Measurements from ENCODE around the gene GPR158.

The GPR158 gene

DNA sequence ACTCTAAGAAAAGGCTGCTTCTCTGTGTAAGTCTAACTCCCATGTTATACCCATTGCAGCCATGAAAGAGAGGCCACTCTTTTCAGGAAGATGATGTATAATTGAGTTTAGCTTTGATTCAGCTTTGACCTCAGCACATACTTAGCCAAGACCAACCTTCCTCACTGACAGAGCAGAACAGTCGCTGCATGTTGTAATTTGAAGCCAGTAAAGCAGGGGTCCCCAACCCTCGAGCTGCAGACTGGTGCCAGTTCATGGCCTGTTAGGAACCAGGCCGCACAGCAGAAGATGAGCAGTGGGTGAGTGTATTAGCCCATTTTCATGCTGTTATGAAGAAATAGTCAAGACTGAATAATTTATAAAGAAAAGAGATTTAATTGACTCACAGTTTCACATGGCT lies 223.9 kb downstream of the GPR158 start:
- DNase-seq (ENCODE audit: low read depth), result no peak

DNA sequence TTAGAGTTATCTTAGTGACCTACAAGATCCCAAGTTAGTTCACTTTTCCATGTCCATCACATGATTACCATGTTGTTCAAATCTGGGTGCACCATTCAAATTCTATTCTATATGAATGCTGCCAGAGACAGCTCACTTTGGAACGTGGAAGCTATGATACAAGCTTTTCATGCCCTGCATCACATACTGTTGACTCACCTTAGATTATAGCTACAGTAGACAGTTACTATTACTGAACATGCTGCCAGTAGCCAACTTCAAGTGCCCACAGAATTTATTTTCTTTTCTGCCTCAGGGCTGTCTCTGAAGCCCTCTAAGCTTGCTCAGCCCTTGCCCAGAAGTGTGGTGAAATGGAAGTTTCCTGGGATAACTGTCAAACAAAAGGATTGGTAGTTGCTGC lies 231.1 kb downstream of the GPR158 start:
- no peak for DNase-seq (ENCODE audit: low read depth)

DNA sequence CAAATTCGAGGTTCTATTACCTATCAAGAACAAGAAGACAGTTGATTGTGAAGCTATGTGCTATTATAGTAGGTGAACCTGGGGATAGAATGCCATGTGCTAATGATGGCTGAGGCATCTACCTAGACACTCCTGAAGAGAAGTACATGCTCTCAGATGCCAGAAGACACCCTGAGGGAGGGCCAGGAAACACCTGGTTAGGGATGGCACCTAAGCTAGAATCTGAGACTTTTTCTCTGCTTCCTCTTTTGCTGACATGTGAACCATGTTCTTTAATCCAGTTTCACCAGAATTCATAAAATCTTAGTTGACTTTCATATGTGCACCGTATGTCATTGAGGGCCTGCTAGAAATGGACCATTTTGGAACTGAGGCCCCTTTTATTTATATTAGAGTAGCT lies 242.8 kb downstream of the GPR158 start:
- no peak for DNase-seq (ENCODE audit: low read depth)

DNA sequence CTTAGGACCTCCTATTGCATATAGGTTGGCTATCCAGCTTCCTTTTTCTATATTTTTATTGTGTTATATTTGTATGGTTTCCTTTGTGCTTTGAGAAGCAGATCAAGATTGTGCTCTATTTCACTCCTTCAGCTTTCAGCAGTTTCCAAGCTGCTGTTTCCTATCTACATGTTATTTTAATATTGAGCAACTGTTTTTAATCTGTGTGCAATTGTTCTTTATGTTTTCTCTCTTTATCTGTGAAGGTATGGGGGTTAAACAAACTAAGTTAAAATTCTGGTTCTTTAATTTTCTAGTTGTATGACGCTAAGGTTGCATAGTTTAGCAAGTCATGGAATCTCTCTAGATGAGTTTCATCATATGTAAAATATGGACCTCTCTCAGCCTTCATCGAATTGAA lies 251.0 kb downstream of the GPR158 start:
- no peak for DNase-seq (ENCODE audit: low read depth)

DNA sequence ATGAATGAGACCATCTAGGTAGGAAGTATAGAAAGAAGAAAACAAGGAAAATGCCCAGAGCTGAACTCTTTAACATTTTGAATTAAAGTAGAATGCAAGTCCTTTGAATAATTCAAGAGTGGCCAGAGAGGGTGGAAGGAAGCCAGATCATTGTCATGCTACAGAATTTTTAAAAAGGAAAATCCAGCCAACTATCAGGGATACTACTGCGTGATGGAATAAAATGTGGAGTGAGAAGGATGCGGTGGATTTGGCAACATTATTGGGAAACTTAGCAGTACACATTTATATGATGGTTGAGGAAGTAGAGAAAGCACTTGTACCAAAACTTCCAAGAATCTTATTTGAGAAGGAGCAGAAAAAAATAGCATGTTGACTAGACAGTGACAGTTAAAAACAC lies 261.6 kb downstream of the GPR158 start:
- DNase-seq (ENCODE audit: low read depth), result no peak

DNA sequence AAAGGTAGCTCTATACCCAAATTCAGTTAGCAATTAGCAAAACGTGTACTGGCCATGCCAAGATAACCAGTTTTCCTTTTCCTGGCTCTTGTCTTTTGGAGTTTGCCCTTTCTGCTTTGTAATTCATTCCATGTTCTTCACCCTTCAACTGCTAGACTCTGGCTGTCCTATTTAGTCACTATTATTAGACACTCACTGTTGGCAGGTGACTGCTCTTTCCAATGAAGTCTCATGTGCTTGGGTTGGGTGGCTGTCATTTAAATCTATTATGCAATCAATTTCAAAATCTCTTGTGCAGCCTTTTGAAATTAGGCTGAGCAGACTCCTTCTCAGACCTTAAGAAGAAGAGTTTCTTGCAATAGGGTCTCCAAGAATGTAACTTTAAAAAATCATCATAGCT lies 266.5 kb downstream of the GPR158 start:
- DNase-seq (ENCODE audit: low read depth), result no peak

DNA sequence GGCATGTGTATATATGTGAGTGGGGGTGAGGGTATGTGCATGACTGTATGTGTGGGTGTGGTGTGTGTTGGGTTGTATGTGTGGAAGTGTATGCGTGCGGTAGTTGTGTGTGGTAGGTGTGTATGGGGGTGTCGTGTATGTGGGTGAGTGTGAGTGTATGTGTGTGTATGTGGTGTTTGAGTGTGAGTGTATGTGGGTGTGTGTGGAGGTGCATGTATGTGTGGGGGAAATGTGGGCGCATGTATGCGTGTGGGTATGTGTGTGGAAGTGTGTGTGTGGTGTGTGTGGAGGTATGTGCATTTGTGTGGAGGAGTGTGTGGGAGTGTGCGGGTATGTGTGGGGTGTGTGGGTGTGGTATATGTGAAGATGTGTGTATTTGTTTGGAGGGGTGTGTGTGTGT lies 269.5 kb downstream of the GPR158 start:
- no peak for DNase-seq (ENCODE audit: low read depth)

DNA sequence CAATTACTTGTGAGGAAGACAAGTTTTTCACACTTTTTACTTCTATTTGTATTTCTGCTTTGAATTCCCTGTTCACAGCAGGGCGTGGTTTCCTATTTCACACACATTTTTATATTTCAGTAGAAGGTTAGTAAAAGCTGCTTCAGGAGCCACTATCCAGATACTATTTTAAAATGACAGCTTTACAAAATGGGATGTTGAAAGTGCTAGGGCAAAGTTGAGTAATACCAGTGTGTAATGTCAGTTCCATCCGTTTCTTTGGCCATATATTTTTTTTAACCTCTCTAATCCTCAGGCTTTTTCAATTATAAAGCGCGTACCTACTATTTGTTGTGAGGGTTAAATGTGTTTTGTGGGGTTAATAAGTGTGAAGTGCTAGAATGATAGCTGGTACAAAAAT lies 276.6 kb downstream of the GPR158 start:
- DNase-seq (ENCODE audit: low read depth), result no peak

DNA sequence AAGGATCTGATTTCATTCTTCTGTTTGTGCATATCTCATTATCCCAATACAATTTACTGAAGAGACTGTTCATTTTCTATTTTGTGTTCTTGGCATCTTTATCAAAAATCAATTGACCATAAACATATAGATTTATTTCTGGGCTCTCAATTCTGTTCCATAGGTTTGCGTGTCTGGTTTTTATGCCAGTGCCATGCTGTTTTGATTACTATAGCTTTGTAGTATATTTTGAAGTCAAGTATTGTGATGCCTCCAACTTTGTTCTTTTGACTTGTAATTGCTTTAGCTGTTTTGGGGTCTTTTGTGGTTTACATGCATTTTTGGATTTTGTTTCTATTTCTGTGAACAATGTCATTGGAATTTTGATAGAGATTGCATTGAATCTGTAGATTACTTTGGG lies 278.8 kb downstream of the GPR158 start:
- DNase-seq (ENCODE audit: low read depth), result no peak

DNA sequence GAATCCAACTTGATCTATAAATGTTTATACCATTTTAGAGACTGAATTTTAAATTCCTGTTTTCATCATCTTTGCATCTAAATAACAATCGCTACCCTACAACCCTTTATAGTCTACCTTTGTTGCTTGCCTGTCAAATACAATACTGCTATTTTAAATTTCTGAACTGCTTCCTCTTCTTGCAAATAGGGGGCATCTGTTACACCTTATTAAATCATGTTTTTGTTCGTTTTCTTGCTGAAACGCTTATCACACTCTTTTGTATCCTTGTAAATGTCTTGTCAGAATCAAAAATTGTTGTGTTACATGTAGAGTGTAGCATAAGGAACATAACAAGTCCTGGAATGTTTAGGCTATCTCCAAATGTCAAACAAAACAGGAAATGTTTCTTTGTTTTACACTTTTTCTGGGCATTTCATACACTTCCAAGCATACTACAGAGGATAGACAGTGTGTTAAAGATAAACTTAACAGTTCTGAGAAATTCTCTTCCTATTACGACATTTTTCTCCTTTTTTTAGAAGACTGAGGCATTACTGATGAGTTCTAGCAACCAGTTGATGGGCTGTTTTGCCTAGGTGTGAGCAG lies 281.3 kb downstream of the GPR158 start:
- no peak for DNase-seq (ENCODE audit: low read depth)

DNA sequence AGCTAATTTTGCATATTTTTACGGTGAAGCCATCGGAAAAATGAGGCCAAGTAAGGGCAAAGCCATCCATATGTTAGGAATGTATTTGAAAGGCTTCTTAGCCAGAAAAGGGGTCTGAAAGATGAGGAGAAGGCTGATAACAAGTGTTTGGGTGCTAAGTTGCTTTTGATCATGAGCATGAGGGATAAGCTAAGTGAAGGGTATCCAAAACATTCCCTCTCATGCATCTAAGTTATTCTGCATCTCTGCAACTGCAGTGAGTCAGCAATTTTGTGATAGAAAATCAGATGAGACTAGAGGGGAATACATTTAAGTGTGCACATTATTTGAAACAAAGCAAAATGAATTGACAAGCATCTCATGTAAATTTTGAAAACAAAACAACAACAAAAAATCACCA lies 282.8 kb downstream of the GPR158 start:
- DNase-seq (ENCODE audit: low read depth), result no peak

DNA sequence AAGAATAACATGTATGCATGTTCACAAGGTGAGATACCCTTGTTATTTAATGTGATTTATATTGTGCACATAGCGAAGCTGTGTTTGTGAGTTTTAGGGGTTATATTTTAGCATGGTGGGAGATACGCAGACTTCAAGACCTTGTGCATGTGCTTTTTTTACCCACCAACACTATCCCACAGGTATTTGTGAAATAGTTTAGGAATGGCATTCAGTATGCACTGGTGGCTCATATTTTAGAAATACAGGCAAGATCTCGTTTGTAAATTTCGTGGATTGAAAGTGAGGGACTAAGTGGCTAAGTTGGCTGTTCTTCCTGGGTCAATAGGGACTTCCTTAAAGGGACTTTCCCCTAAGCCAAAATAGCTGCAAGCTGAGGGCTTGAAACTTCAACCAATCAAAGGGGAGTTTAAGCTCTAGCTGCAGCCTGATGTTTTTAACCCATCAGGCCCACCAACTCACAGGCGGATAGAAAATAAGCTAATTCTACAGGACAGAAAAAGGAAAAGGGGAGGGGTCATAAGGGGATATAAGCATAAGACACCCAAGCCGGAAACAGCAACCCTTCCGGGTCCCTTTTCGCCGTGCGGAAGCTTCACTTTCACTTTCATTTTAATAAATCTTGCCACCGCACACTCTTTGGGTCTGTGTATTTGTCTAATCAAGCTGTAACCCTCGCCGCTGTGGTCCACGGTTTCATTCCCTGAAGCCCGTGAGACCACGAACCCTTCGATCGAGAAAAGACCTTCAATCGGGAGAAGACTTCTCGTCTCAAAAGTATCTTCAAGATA lies 291.0 kb downstream of the GPR158 start:
- no peak for DNase-seq (ENCODE audit: low read depth)

DNA sequence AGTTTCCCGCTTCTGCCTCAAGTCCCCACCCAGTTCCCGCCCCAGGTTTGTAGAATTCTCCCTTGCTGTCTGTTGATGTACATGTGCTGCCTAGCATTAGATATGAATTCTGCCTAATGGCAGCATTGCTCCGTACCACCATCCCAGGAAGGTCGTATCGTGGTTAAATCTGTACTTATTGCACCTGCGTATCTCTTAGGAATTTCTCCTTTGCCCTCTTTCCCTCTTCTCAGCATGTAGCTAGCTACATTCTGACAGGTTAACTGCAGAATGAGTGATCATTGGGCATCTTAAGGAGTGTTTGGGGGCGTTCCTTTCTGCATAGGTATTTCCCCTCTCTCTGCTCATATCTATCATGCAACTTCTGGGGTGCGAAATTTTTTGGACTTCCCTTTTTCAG lies 293.1 kb downstream of the GPR158 start:
- no peak for DNase-seq (ENCODE audit: low read depth)

DNA sequence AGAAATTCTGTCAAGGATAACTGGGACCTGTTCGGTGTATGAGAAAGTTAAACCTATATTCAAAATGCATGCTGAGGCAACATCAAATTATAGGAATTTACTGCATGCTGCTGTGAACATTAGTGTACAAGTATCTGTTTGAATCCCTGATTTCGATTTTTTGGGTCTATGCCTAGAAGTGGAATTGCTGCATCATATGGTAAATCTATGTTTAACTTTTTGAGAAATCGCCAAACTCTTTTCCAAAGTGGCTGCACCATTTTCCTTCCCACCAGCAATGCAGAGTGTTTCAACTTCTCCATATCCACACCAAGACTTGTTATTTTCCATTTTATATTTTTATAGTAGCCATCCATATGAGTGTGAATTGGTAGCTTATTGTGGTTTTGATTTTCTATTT lies 306.7 kb downstream of the GPR158 start:
- DNase-seq (ENCODE audit: low read depth), result no peak

DNA sequence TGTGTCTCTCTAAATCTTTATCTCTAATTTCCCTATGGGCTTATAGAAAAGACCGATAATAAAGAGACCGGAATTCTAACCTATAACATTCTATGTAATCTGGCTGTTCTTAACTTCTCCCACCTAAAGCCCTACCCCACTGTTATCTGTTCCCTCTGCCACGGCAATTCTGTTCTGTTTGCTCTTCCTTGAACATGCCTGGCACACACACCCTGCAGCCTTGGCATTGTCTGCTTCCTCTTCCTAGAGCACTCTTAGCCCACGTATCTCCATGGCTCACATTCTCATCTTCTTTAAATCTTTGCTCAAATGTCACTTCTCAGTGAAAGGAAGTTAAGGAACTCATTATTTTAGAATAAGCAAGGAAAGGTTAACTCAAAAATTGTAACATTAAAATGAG lies 309.2 kb downstream of the GPR158 start:
- no peak for DNase-seq (ENCODE audit: low read depth)

DNA sequence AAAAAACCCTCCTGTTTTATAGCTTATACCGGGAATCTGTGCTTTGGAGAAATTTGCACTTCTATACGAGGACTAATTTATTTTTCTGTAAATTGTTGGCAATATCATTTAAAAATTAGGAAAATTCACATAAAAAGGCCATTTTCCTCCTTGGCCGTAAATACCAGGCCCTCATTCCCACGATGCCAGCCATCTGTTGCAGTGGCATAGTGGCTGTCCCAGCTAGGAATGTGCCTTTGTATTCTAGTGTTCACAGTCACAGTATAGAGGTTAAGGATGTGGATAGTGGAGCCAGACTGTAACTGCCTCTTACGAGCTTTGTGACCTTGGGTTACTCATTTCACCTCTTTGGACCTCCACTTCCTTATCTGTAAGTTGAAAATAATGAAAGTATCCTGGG lies 312.5 kb downstream of the GPR158 start:
- no peak for DNase-seq (ENCODE audit: low read depth)

DNA sequence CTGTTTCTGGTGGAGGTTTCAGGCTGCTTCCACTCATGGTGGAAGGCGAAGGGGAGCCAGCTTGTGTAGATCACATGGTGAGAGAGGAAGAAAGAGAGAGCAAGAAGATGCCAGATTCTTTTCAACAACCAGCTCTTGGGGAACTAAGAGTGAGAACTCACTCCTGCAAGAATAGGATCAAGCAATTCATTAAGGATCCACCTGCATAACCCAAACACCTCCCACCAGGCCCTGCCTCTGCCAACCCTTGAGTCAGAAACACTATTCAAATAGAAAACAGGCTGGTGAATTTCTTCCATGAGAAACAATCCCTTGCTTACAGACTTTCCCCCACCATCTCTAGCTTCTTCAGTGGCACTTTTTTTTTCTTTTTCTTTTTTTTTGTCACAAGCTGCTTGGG lies 317.2 kb downstream of the GPR158 start:
- DNase-seq (ENCODE audit: low read depth), result no peak

DNA sequence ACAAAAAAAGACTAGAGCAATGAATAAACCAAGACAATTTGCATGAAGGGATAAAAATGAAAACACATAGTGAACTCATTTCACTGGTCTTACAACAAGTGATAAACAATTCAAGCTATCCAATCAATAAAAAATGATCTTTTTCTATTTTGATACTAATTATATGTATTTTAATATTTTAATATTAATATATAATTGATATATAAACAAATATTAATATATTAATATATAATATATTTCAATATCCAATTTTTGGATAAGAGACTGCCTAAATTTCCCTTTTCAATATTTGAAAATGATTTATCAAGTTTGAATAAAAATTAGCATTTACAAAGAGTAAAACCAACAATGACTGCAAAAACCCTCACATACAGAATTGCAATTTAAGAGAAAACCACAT lies 317.9 kb downstream of the GPR158 start:
- DNase-seq (ENCODE audit: low read depth), result no peak

DNA sequence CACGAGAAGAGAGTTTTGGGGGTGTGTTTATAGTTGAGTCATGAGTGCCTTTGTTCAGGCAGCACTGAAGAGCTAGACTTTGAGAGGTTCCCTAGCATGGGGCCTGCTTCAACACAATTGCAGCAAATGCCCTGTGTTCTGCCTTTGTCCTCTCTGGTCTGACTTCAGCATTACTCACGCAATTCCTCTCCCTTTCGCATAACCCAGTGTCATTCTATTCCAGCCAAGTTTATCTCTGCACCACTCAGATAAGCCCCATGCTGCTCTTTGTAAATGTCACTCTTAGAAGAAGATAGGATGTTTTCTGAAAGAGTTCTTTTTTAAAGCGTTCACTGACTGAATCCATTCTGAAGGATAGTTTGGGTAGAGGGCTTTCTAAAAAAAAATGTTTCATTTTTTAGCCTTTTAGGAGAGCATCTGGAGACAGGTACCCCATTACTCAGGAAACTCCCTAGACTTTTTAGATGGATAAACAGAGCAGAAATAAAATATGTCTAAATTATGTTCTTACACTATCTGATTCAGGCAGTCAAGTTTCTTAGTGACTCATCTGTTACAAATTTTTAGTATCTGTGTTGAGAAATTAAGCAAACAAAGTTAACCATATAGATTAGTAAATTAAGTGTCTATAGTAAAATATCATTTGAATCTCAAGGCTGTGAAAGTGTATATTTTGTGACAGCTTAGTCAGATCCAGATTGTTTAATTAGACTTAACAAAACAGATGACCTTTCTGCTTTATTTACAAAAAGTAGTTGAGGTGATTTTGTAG lies 318.5 kb downstream of the GPR158 start:
- no peak for DNase-seq (ENCODE audit: low read depth)

DNA sequence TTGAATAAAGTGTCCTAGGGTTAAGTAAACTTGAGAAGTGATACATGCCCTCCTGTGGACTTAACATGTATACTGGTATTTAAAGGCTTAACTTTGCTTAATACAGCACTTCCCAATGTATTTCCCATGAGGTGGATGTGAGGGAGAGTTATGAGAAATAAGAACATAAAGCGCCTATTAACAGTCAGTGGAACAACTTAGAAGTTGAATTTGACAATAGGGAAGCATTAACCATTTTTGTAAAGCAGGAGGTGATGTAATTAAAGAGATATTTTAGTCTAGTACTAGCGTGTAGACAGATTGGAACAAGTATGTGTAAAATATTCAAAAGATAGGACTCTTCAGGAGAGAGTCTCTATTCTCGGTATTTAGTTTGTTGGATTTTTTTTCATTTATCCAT lies 322.4 kb downstream of the GPR158 start:
- no peak for DNase-seq (ENCODE audit: low read depth)

DNA sequence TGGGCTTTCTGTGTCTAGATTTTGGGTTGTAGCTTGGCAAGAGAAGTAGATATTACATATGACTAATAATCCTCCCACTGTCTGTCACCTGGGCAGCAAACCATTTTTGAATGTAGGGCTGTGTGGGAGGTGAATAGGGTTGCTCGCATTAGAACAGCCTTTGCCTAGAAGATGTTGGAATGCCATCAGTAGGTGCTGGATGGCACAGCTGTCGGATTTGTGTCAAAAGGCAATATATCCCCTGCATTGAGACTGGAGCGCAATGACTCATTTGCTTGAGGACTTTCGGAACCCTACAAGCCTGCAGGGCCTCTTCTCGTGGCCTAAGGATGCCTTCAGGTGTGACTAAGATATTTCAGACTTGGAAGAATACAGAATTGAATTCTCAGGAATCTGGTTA lies 323.8 kb downstream of the GPR158 start:
- no peak for DNase-seq (ENCODE audit: low read depth)

DNA sequence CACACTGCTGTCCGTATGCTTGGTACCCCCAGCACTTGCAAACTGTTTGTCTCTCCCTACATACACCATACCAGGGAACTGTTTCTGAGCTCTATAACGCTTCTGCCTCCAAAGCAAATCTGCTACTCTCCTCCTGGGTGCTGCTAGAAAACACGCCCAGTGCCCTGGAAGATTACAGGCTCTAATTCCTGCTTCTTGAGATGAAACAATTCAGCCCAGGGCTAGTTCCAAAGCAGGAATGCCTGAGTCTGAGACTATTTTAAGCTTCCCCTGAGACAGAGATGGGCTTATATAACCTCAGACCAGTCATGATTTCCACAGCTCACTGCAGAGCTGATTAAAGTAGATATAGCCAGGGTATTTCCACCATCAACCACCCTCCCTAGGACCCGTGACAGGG lies 327.1 kb downstream of the GPR158 start:
- no peak for DNase-seq (ENCODE audit: low read depth)

DNA sequence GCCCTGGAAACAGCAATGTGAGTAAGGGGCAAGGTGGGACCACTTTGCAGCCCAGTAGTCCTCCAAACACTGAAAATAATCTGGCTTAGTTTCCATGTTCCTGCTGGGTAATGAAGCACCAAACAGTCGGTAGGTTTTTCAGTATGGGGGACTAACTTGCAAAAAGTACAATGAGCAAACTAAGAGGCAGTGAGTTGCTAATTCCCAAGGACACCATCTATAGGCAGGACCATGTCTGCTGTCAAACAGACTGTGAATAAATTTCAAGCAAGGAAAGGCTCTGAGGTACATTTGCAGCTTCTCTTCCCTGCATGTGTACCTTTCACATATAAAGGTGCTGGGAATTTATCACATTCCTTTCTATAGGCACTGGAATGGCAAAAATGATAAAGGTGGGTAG lies 327.7 kb downstream of the GPR158 start:
- DNase-seq (ENCODE audit: low read depth), result no peak

Measured in GM04503 (cell line).